Adrenal gland (tissue), 5 donors: ENCODE data around the gene ATP8B2.

Experiments used
- POLR2A ChIP-seq, 2 donors: fragments of 450-650 bp; IDR thresholded peaks; one replicate each; pipeline ENCODE4 v1.6.1; 2017; ENCODE audit warnings: antibody characterized with exemption in 2 of 2, mild to moderate bottlenecking in 2 of 2, moderate library complexity in 1 of 2
- TF ChIP-seq, protein P1 (sequence below), 6 experiments: fragments of 450-650 bp in 4 of 6; fragments of 200-600 bp in 2 of 6; sonication (generic) in 1 of 6; IDR thresholded peaks; 1 replicate in 5 of 6; 2 replicates in 1 of 6; pipeline versions ENCODE4 v1.5.1 to v1.8.0; 2016 to 2021; ENCODE audit warnings: antibody characterized with exemption in 6 of 6, mild to moderate bottlenecking in 2 of 6, moderate library complexity in 1 of 6
- donor health status: DM: no; HTN: no; CAD: no.

DNA sequence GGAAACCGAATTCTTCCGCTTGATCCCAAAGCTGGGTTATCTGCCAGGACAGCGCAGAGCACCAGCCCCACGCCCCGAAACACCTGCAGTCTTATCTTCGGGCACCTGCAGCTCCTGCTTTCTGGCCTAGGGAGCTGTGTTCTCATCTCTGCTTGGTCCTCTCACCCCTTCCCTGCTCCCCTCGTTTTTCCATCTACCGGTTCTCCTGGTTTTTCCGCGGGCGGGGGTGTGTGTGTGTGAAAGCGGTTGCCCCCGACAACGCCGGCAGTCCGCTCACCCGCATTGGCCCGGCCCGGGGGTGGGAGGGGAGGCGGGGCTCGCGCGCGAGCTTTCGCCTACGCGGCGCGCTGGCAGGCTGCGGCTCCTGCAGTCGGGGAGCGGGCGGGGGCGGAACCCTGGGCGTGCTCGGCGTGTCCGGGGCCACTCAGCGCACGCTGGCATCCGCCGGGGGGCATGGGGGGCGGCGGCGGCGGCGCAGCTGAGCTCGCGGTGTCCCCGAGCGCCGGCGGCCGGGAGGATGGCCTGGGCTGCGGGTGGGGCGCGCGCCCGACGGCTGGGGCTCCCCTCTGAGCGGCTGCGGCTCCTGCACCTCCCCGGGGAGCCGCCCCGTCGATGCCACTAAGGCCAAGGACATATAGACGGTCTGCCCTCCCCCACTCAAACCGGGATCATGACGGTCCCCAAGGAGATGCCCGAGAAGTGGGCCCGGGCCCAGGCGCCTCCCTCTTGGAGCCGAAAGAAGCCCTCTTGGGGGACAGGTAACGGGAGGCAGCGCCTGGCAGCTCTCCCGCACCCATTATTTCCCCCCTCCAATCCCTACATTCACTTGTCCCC lies 3.2 kb downstream of the ATP8B2 start:
- TF ChIP-seq, protein P1, sequence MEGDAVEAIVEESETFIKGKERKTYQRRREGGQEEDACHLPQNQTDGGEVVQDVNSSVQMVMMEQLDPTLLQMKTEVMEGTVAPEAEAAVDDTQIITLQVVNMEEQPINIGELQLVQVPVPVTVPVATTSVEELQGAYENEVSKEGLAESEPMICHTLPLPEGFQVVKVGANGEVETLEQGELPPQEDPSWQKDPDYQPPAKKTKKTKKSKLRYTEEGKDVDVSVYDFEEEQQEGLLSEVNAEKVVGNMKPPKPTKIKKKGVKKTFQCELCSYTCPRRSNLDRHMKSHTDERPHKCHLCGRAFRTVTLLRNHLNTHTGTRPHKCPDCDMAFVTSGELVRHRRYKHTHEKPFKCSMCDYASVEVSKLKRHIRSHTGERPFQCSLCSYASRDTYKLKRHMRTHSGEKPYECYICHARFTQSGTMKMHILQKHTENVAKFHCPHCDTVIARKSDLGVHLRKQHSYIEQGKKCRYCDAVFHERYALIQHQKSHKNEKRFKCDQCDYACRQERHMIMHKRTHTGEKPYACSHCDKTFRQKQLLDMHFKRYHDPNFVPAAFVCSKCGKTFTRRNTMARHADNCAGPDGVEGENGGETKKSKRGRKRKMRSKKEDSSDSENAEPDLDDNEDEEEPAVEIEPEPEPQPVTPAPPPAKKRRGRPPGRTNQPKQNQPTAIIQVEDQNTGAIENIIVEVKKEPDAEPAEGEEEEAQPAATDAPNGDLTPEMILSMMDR (IDR thresholded peaks at IDR 0.05): no peak
- no peak for TF ChIP-seq POLR2A (IDR thresholded peaks at IDR 0.05)
